ENCODE measurements around the gene PHOX2B.

Gene PHOX2B

GRCh38 chr4:41749631-41750039, 1.1 kb upstream of the PHOX2B start:
- DNase-seq (ENCODE audit: low read depth): no peak
- TF ChIP-seq CTCF (IDR thresholded peaks at IDR 0.05; ENCODE audit: low read length, missing control alignments): no peak
- no peak overlapping the region for H3K4me3 ChIP-seq (replicated peaks; ENCODE audit: low read depth, low read length)

GRCh38 chr4:41748074-41748570, 403 bp downstream of the PHOX2B start:
- no peak for DNase-seq (ENCODE audit: low read depth)
- H3K4me3 ChIP-seq (replicated peaks; ENCODE audit: low read depth, low read length): no peak overlapping the region
- TF ChIP-seq CTCF (IDR thresholded peaks at IDR 0.05; ENCODE audit: low read length, missing control alignments): no peak

- no peak for TF ChIP-seq CTCF (IDR thresholded peaks at IDR 0.05; ENCODE audit: low read length, missing control alignments)
- DNase-seq (ENCODE audit: low read depth): no peak
- H3K4me3 ChIP-seq (replicated peaks; ENCODE audit: low read depth, low read length): no peak overlapping the region
These were observed 1.1 kb downstream of the PHOX2B start for GRCh38 chr4:41747230-41748055.

- DNase-seq (ENCODE audit: low read depth): no peak
- no peak overlapping the region for H3K4me3 ChIP-seq (replicated peaks; ENCODE audit: low read depth, low read length)
- no peak for TF ChIP-seq CTCF (IDR thresholded peaks at IDR 0.05; ENCODE audit: low read length, missing control alignments)
These were observed 1.9 kb downstream of the PHOX2B start for GRCh38 chr4:41746440-41747229.

GRCh38 chr4:41746025-41746439, 2.5 kb downstream of the PHOX2B start:
- TF ChIP-seq CTCF (IDR thresholded peaks at IDR 0.05; ENCODE audit: low read length, missing control alignments): no peak
- DNase-seq (ENCODE audit: low read depth): no peak
- H3K4me3 ChIP-seq (replicated peaks; ENCODE audit: low read depth, low read length): no peak overlapping the region

- no peak overlapping the region for H3K4me3 ChIP-seq (replicated peaks; ENCODE audit: low read depth, low read length)
- DNase-seq (ENCODE audit: low read depth): no peak
- no peak for TF ChIP-seq CTCF (IDR thresholded peaks at IDR 0.05; ENCODE audit: low read length, missing control alignments)
These were observed 3.1 kb downstream of the PHOX2B start for GRCh38 chr4:41745292-41746024.
